Measurements from ENCODE around the gene COX20. TPM values are rescaled to one million over a fixed set of nuclear protein-coding genes. Genes with fewer than 3 reads are reported as not detected.

Gene COX20
- total RNA-seq, 1 experiment from 2014 or later, result 38.0 TPM

GRCh38 chr1:244833734-244834542, 1.5 kb upstream of the COX20 start:
- Histone ChIP-seq H2AK5ac (ENCODE audit: insufficient read length, low read length) (peak overlapping the region; percentile 36), H3K79me1 (ENCODE audit: insufficient read depth, low read depth, low read length, poor library complexity, severe bottlenecking) (no peaks in the 10 kb centered on the region), H3T11ph (ENCODE audit: low read length) (peak overlapping the region; percentile 74), H3K9ac (ENCODE audit: extremely low read depth, insufficient read length, low read length) (peak overlapping the region; percentile 87), H4K20me1 (ENCODE audit: control insufficient read depth, insufficient read depth, insufficient read length) (no peaks in the 10 kb centered on the region), H3K9me3 (ENCODE audit: control insufficient read depth, low read depth, low read length) (no peaks in the 10 kb centered on the region), H2BK120ac (ENCODE audit: low read depth, low read length, poor library complexity, severe bottlenecking) (peak overlapping the region; percentile 10), H3K27me3 (ENCODE audit: insufficient read depth, low read length) (no peaks in the 10 kb centered on the region), H3K23ac (ENCODE audit: insufficient read length, low read depth, low read length) (no peak overlapping the region), H3K4me2 (ENCODE audit: insufficient read depth, insufficient read length, low read length) (peak overlapping the region; percentile 72), H2BK5ac (ENCODE audit: insufficient read length, low read length) (peak overlapping the region; percentile 66), H3K27ac (ENCODE audit: insufficient read length, low read depth, low read length) (peak overlapping the region; percentile 99), H3K79me2 (ENCODE audit: insufficient read depth, low read length) (no peaks in the 10 kb centered on the region; the same call in 1 of the 2 replicates), H2BK12ac (ENCODE audit: insufficient read length, low read depth, low read length) (no peak overlapping the region), H2AFZ (ENCODE audit: low read length) (no peak overlapping the region), H3K14ac (ENCODE audit: insufficient read depth, low read length) (peak overlapping the region; percentile 69), H3K56ac (ENCODE audit: insufficient read length, low read depth, low read length) (peak overlapping the region; percentile 94), H3K4ac (ENCODE audit: low read depth, low read length) (peak overlapping the region; percentile 51; the same call in 1 of the 2 replicates), H2BK15ac (ENCODE audit: low read depth, low read length) (no peak overlapping the region), H4K91ac (ENCODE audit: insufficient read length, low read depth, low read length) (no peak overlapping the region), H3K4me1 (ENCODE audit: insufficient read depth, low read length) (peaks cover 5% of the 10 kb centered on the region; the same call in 1 of the 2 replicates), H3K23me2 (ENCODE audit: insufficient read length, low read depth, low read length, poor library complexity, severe bottlenecking) (peaks cover 10% of the 10 kb centered on the region), H4K5ac (ENCODE audit: insufficient read length, low read depth, low read length) (peak overlapping the region; percentile 100), H3K18ac (ENCODE audit: insufficient read length, low read depth, low read length) (peak overlapping the region; percentile 97), H4K8ac (replicated peaks; ENCODE audit: insufficient read length, low read depth, low read length) (peak overlapping the region; percentile 96), H2BK20ac (ENCODE audit: low read depth, low read length, poor library complexity, severe bottlenecking) (peak overlapping the region; percentile 85)
- WGBS (ENCODE audit: extremely low coverage, insufficient read length, low lambda C conversion rate), result no CpG with 5 or more reads among the region's 32 CpGs
- Mint-ChIP-seq H3K4me1 (peaks cover 23 to 33% of the 10 kb centered on the region in 2 experiments), H3K27me3 (ENCODE audit: low read depth) (no peaks in the 10 kb centered on the region), H3K27ac (peak overlapping the region; percentile 100), H3K4me3 (peak overlapping the region; percentile 83 to 88), H3K36me3 (ENCODE audit: insufficient read depth in 1 of 3, low read depth in 3 of 3) (peaks cover 0 to 18% (median 5%) of the 10 kb centered on the region in 3 experiments; a peak in 4 of 7 replicates), H3K9me3 (no peaks in the 10 kb centered on the region)
- TF ChIP-seq CTCF (conservative IDR thresholded peaks at IDR 0.05), result peak; percentile 47; the same call in 1 of the 3 replicates
- peak; percentile 66 for DNase-seq

All from H9 (cell line).